Omental fat pad (tissue), 4 donors: ENCODE results near the gene PSMB10. TPM values are rescaled to one million over a fixed set of nuclear protein-coding genes. Genes with fewer than 3 reads are reported as not detected.

Experiments
- ATAC-seq: fragments of 150-250 bp; one replicate; pipeline ENCODE4 v1.9.1; 2016; ENCODE audit warnings: mild to moderate bottlenecking, moderate library complexity; ENCODE audit not compliant: low FRiP score
- DNase-seq: peaks from one replicate; pipeline ENCODE4 v3.0.0-alpha.2; 2019; ENCODE audit warnings: low spot score
- total RNA-seq, 4 donors: library from RNA; depleted of rRNA; stranded (reverse); fragments of >200 nt; gene quantifications; one replicate each; pipeline ENCODE4 v1.1.0, GENCODE V29; 2016
- TF ChIP-seq, protein P1 (sequence below), 3 donors: fragments of 450-650 bp; IDR thresholded peaks; one replicate each; pipeline ENCODE4 v1.5.1; 2016 to 2017; ENCODE audit warnings: antibody characterized with exemption in 3 of 3, mild to moderate bottlenecking in 3 of 3, moderate library complexity in 2 of 3

Gene PSMB10
- total RNA-seq, 4 donors from 2014 or later: 29.9 to 53.0 (median 45.3) TPM

DNA sequence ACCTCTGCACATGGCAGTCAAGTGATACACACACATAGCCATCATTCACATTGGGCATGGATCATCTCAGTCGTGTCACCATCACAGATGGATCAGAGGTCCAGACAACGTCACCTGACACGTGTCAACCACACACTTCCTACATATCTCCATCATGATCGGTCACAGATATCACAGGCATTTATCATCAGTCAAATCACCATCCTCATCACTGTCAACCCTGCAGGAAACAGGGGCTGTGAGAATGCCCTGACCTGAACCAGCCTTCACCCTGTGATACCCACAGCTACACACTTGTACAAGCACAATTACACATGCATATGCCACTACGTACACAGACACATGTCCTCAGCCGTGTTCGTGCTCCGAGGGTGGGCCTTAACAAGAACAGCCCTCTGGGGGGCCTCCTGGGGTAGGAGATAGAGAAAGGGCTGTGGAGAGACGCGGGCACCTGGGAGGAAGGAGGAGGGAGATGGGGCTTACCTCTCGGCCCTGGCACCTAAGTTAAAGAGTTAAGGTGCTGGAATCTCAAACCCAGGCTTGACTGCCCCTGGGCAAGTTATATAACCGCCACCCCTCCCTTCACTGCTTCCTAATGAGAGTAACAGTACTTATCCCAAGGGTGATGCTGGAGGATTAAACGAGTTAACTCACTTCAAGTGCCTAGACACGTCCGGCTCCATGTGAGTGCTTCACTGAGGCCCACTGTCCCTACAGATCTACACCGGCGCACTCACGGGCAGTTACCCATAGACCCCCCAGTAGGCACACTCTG is 30.7 kb upstream of the PSMB10 start:
- no peak for ATAC-seq
- no peak for DNase-seq
- TF ChIP-seq, protein P1, sequence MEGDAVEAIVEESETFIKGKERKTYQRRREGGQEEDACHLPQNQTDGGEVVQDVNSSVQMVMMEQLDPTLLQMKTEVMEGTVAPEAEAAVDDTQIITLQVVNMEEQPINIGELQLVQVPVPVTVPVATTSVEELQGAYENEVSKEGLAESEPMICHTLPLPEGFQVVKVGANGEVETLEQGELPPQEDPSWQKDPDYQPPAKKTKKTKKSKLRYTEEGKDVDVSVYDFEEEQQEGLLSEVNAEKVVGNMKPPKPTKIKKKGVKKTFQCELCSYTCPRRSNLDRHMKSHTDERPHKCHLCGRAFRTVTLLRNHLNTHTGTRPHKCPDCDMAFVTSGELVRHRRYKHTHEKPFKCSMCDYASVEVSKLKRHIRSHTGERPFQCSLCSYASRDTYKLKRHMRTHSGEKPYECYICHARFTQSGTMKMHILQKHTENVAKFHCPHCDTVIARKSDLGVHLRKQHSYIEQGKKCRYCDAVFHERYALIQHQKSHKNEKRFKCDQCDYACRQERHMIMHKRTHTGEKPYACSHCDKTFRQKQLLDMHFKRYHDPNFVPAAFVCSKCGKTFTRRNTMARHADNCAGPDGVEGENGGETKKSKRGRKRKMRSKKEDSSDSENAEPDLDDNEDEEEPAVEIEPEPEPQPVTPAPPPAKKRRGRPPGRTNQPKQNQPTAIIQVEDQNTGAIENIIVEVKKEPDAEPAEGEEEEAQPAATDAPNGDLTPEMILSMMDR (IDR thresholded peaks at IDR 0.05): no peak

DNA sequence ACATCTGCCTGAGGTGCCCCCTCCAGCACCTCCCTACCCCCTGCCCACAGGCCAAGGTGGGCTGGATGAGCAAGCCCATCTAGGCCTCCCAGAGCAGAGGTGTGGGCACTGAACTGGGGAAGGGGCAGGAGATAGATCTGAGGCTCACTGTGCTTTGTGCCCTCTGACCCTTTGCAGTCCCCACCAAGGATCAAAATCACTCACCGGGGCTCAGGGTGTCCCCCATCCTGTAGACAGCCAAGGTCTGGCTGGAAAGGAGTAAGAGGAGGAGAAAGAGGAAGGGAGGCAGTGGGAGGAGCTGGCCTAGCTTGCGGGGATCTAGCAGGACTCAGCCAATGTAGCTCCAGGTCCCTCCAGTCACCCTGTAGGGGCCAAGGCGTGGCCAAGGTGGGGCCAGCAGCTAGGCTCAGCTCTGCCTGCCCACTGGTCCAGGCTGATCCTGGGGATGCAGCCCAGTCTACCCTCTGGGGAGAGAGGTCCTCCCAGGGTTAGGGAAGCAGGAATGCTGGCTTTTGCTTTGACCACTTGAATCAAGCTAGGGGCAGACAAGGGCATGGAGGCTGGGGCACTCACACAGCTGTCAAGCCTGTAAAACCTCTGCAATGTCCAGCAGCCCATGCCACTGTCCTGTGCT is 30.0 kb upstream of the PSMB10 start:
- TF ChIP-seq, protein P1 (IDR thresholded peaks at IDR 0.05): no peak
- DNase-seq (no peak), ATAC-seq (no peak)

DNA sequence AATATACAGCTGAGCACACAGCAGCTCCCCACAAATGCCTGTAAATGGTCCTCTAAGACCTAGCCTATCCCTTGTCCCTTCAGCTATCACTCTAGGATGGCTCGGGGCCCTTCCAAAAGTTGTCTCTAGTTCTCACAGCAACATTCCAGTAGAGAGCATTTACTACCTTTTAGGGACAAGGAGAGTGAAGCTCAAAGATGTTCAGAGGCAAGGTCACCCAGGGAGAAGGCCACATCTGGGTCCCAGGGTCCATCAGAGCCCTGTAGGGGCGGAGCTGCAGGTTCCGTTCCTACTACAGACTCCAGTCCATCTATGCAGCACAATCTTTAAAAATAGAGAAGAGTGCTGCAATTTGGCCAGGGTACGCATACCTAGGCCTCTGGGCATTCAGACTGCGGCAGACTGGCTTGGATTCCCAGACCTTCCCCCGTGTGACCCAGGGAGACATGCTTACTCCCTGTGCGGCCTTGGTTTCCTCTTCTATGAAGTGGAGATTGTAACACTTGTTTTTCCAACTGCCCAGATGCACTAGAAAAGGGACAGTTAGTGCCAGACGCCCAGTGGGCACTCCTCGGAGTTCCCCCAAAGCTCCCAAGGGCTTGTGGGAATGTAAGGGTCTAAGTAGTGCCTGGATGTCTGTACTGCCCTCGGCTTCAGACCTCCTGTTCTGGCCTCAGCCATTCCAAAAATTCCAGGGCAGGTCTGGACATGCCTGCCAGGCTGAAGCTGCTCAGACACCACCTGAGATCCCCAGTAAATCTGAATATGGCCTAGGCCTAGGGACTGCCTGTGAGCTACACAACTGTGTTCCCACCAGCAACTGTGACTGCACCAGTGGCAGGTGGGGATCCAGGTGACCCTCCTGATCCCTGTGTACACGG is 29.3 kb upstream of the PSMB10 start:
- DNase-seq (no peak), ATAC-seq (no peak)
- TF ChIP-seq, protein P1 (IDR thresholded peaks at IDR 0.05): no peak

DNA sequence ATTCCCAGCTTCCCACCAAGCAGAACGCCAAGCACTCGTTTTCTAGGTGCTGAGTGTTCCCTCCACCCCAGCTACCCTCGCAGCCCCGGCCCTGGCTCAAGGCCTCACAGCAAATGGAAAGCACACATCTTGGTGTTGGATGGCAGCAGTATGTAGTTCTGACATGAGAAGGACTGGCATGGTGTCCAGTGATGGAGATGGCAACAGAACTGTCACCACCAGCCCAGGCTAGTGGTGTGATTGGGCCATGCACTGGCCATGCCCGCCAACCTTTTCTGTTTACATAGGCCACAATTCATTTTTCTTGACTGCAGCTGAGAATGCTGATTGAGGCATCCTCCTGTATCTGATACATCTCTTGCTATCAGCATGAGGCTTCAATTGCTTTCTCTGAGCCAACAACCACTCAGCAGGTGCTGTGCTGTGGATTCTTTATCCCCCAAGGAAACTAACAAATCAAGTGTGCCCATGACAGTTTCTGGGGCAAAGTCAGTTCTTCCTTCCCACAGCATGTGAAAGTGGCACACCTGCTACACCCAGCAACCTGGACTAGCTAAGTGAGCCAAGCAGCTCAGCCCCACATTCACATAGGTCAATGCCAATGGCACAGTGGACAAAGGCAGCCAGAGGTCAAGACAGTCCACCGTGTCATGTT is 28.0 kb upstream of the PSMB10 start:
- TF ChIP-seq, protein P1 (IDR thresholded peaks at IDR 0.05): no peak
- DNase-seq (no peak), ATAC-seq (no peak)

DNA sequence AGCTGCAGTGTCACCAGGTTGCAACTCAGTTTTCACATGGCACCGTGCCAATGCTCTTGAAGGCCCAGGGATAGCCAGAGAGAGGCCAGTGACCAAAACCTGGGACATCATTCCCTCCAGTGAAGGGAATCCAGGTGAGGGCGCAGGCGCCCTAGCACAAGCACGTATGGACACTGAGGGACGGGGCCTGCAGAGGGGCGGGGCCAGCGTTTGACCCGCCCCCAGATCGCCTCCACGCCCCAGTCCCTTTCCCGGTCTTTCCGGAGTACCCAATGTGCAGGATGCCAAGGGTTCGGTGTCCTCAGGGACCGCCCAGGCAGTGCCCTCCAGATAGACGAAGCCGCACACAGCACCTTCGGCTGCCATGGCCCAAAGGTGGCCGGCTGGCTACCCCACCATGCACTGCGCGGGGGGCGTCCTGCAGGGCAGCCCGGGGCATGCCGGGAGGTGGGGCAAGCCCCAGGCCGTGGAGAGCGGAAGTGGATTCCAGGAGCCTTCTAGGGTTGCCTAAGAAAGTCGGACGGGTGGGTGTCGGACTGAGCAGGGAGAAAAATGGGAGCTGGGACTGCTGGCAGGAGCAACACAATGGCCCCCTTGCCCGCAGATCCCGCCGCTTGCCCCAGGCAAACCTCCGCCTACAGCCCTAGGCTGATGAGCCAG is 27.1 kb upstream of the PSMB10 start:
- ATAC-seq: no peak
- TF ChIP-seq, protein P1 (IDR thresholded peaks at IDR 0.05): no peak
- no peak for DNase-seq

DNA sequence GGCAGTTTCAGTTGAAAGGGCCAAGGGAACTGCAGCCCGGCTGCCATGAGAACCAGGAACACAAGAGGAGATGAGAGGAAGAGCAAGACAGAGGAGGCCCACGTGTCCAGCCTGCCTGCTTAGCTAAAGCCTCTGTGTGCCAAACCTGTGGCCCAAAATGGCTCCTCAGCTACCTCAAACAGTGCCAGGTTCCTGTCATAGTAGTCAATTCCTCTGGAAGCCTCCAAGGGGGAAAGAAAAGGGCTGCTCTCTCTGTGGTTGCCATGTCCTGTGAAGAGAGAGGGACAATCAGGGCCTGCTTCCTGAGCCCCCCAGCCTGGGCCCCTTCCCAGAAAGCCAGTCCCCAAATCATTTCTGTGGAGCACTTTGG is 26.6 kb upstream of the PSMB10 start:
- no peak for ATAC-seq
- TF ChIP-seq, protein P1 (IDR thresholded peaks at IDR 0.05): no peak
- no peak for DNase-seq
